PFSK-1 (cell line): Measurements from ENCODE around the gene F10.

Experiments used
- FOXP2 ChIP-seq: optimal IDR thresholded peaks from 2 replicates; pipeline ENCODE3; 2011; ENCODE audit warnings: borderline replicate concordance, control low read depth, inconsistent platforms; ENCODE audit not compliant: insufficient read depth; ENCODE audit errors: extremely low read length, extremely low read depth
- POLR2AphosphoS5 ChIP-seq: IDR thresholded peaks from 2 replicates; pipeline ENCODE4 v1.6.1; 2012; ENCODE audit warnings: low read depth, mild to moderate bottlenecking, control low read depth, low read length, moderate library complexity
- REST ChIP-seq, 2 experiments: IDR thresholded peaks; 2 replicates each; pipeline versions ENCODE4 v1.6.1 to v1.8.0; 2011 to 2012; ENCODE audit warnings: low read depth in 2 of 2, low read length in 2 of 2, control low read depth in 1 of 2, inconsistent platforms in 1 of 2, mild to moderate bottlenecking in 1 of 2, moderate library complexity in 1 of 2; ENCODE audit not compliant: insufficient read depth in 1 of 2
- SIN3A ChIP-seq: IDR thresholded peaks from 2 replicates; pipeline ENCODE4 v1.6.1; 2012; ENCODE audit warnings: mild to moderate bottlenecking, low read length, moderate library complexity, borderline replicate concordance; ENCODE audit not compliant: insufficient read depth
- TAF1 ChIP-seq: IDR thresholded peaks from 2 replicates; pipeline ENCODE4 v1.6.1; 2012; ENCODE audit warnings: low read length, control low read depth, borderline replicate concordance; ENCODE audit not compliant: insufficient read depth

The F10 gene

GRCh38 chr13:113157206-113157928 lies 34.8 kb downstream of the F10 start:
- TF ChIP-seq SIN3A = no peak
- no peak for TF ChIP-seq POLR2AphosphoS5
- TF ChIP-seq FOXP2 = no peak
- TF ChIP-seq REST (IDR thresholded peaks at IDR 0.05; ENCODE audit: insufficient read depth in 1 of 2, low read depth in 2 of 2, low read length in 2 of 2) = no peak
- no peak for TF ChIP-seq TAF1

- no peak for TF ChIP-seq SIN3A
- TF ChIP-seq TAF1 = no peak
- TF ChIP-seq REST (IDR thresholded peaks at IDR 0.05; ENCODE audit: insufficient read depth in 1 of 2, low read depth in 2 of 2, low read length in 2 of 2) = no peak
- TF ChIP-seq POLR2AphosphoS5 = no peak
These were observed 35.5 kb downstream of the F10 start, which contains the start of gene PROZ for GRCh38 chr13:113157929-113158747. Gene PROZ, plus strand, starts transcription at chr13:113158648. Its CDS starts 13 bp downstream, at chr13:113158661.

- TF ChIP-seq FOXP2 (no peak), REST (IDR thresholded peaks at IDR 0.05; ENCODE audit: insufficient read depth in 1 of 2, low read depth in 2 of 2, low read length in 2 of 2) (no peak), POLR2AphosphoS5 (no peak), SIN3A (no peak), TAF1 (no peak)
These were observed 36.3 kb downstream of the F10 start for GRCh38 chr13:113158946-113159345.

- TF ChIP-seq REST (IDR thresholded peaks at IDR 0.05; ENCODE audit: insufficient read depth in 1 of 2, low read depth in 2 of 2, low read length in 2 of 2) = no peak
- TF ChIP-seq POLR2AphosphoS5 = no peak
- no peak for TF ChIP-seq SIN3A
- no peak for TF ChIP-seq FOXP2
- TF ChIP-seq TAF1 = no peak
These were observed 37.1 kb downstream of the F10 start for GRCh38 chr13:113159701-113160100.
